ENCODE results near the gene UBALD2. TPM values are rescaled to one million over a fixed set of nuclear protein-coding genes. Genes with fewer than 3 reads are reported as not detected.
"Not testable (repeated sequence)": the region's sequence is repeated elsewhere in the genome, so short reads cannot be mapped to it uniquely, and the experiment has no call there.

The UBALD2 gene
- total and polyA plus RNA-seq, 4 donors = 23.2 to 30.2 (median 26.7) TPM

DNA sequence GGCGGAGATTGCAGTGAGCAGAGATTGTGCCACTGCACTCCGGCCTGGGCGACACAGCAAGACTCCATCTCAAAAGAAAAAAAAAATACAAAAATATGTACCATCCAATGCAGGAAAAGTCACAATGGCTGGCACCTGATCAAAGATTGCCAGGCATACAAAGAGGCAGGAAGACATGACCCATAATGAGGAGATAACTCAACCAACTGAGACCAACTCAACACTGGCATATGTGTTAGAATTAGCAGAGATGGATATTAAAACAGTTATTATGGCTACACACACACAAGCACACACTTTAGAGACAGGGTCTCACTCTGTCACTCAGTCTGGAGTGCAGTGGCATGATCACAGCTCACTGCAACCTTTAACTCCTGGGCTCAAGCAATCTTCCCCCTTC is 32.3 kb downstream of the UBALD2 start:
- DNase-seq (peak in 1 of 2 donors; percentile 9), ATAC-seq (ENCODE audit: low FRiP score) (no peak)
- H3K9me3 ChIP-seq (ENCODE audit: control insufficient read depth, low read length) = no peaks in the 10 kb centered on the region
- H3K4me3 ChIP-seq (ENCODE audit: low read length in 2 of 2) = no peak overlapping the region
- H3K4me1 ChIP-seq (ENCODE audit: control insufficient read depth in 1 of 2, insufficient read depth in 2 of 2, low read length in 2 of 2) = no peaks in the 10 kb centered on the region
- no peak overlapping the region for H3K27ac ChIP-seq (ENCODE audit: low read depth in 1 of 2, low read length in 2 of 2)
- 92% methylated on average over 3 of the region's 3 CpGs for WGBS, 2 donors
- peaks cover 0 to 2% of the 10 kb centered on the region in 2 donors for H3K36me3 ChIP-seq (ENCODE audit: control insufficient read depth in 1 of 2, insufficient read depth in 2 of 2, low read length in 1 of 2)
- intact Hi-C loops (cut with DNase I) = loop anchor here in 1 of 2 donors (5.0 kb wide), 1 partner anchor 175 kb away; no protein-coding TSS in a partner anchor
- H3K27me3 ChIP-seq (ENCODE audit: control insufficient read depth in 1 of 2, insufficient read depth in 2 of 2, low read length in 1 of 2) = no peaks in the 10 kb centered on the region

GRCh38 chr17:76304226-76305134 is 39.3 kb downstream of the UBALD2 start:
- no peaks in the 10 kb centered on the region for H3K4me1 ChIP-seq (ENCODE audit: control insufficient read depth in 1 of 2, insufficient read depth in 2 of 2, low read length in 2 of 2)
- 85 to 86% methylated on average over 17 of the region's 17 CpGs for WGBS, 2 donors
- no peaks in the 10 kb centered on the region for H3K9me3 ChIP-seq (ENCODE audit: control insufficient read depth, low read length)
- peaks cover 0 to 3% of the 10 kb centered on the region in 2 donors for H3K36me3 ChIP-seq (ENCODE audit: control insufficient read depth in 1 of 2, insufficient read depth in 2 of 2, low read length in 1 of 2)
- H3K4me3 ChIP-seq (ENCODE audit: low read length in 2 of 2) = no peak overlapping the region
- no peaks in the 10 kb centered on the region for H3K27me3 ChIP-seq (ENCODE audit: control insufficient read depth in 1 of 2, insufficient read depth in 2 of 2, low read length in 1 of 2)
- ATAC-seq (ENCODE audit: low FRiP score) (no peak), DNase-seq (peak; percentile 13 to 64)
- H3K27ac ChIP-seq (ENCODE audit: low read depth in 1 of 2, low read length in 2 of 2) = no peak overlapping the region
- intact Hi-C loops (cut with DNase I) = loop anchor here in 1 of 2 donors (2.0 to 10.0 kb wide), 3 partner anchors 50 to 200 kb away; partner anchors contain the start of genes PRPSAP1 and RHBDF2

DNA sequence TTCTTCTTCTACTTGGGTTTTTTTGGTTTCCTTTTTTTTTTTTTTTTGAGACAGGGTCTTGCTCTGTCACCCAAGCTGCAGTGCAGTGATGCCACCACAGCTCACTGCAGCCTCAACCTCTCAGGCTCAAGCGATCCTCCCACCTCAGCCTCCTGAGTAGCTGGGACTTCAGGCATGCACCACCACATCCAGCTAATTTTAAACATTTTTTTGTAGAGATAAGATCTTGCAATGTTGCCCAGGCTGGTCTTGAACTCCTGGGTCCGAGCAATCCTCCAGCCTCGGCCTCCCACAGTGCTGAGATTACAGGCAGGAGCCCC is 39.9 kb downstream of the UBALD2 start:
- not testable (repeated sequence) for H3K9me3 ChIP-seq (ENCODE audit: control insufficient read depth, low read length); H3K27me3 ChIP-seq (ENCODE audit: control insufficient read depth in 1 of 2, insufficient read depth in 2 of 2, low read length in 1 of 2); H3K36me3 ChIP-seq (ENCODE audit: control insufficient read depth in 1 of 2, insufficient read depth in 2 of 2, low read length in 1 of 2); H3K4me3 ChIP-seq (ENCODE audit: low read length in 2 of 2); H3K27ac ChIP-seq (ENCODE audit: low read depth in 1 of 2, low read length in 2 of 2); ATAC-seq (ENCODE audit: low FRiP score); H3K4me1 ChIP-seq (ENCODE audit: control insufficient read depth in 1 of 2, insufficient read depth in 2 of 2, low read length in 2 of 2)
- 86 to 87% methylated on average over 3 of the region's 3 CpGs for WGBS, 2 donors
- intact Hi-C loops (cut with DNase I) = loop anchor here in 1 of 2 donors (2.0 to 10.0 kb wide), 3 partner anchors 50 to 200 kb away; partner anchors contain the start of genes PRPSAP1 and RHBDF2
- peak in 1 of 2 donors; percentile 47 for DNase-seq

- Histone ChIP-seq H3K4me3 (ENCODE audit: low read length in 2 of 2) (no peak overlapping the region), H3K27me3 (ENCODE audit: control insufficient read depth in 1 of 2, insufficient read depth in 2 of 2, low read length in 1 of 2) (no peaks in the 10 kb centered on the region), H3K4me1 (ENCODE audit: control insufficient read depth in 1 of 2, insufficient read depth in 2 of 2, low read length in 2 of 2) (no peaks in the 10 kb centered on the region), H3K9me3 (ENCODE audit: control insufficient read depth, low read length) (no peaks in the 10 kb centered on the region), H3K27ac (ENCODE audit: low read depth in 1 of 2, low read length in 2 of 2) (no peak overlapping the region), H3K36me3 (ENCODE audit: control insufficient read depth in 1 of 2, insufficient read depth in 2 of 2, low read length in 1 of 2) (peaks cover 4 to 7% of the 10 kb centered on the region in 2 donors)
- ATAC-seq (ENCODE audit: low FRiP score) (peak; percentile 16), DNase-seq (peak in 1 of 2 donors; percentile 75)
- intact Hi-C loops (cut with DNase I) = loop anchor here in 1 of 2 donors (10.0 kb wide), 2 partner anchors 47 to 197 kb away; partner anchors contain the start of genes PRPSAP1 and RHBDF2
- 96 to 97% methylated on average over 58 of the region's 58 CpGs for WGBS, 2 donors
Observed at GRCh38 chr17:76307299-76307965, 42.3 kb downstream of the UBALD2 start.

DNA sequence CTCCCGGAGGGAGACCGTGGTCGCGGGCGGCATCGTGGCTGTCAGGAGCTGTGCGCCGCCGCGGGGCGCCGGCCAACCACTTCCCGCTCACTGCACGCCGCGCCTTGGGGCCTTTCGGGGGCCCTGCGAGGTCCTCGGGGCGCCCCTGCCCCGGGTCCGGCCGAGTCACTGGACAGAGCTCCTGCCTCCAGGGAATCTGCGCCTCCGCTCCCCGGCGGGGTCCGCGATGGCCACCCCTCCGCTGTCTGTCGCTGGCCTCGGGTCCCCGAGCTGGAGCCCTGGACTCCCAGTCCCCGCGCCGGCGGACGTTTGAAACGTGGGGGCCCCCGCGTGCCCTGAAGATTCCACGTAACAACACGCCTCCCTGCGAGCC is 42.8 kb downstream of the UBALD2 start, which contains the start of gene QRICH2:
TSS of gene QRICH2 (minus strand) at position 311 of the 373 bp plus-strand sequence. CDS start at position 33, 278 bp downstream.
- H3K4me3 ChIP-seq (ENCODE audit: low read length in 2 of 2) = no peak within 1 kb of the TSS
- no peaks in the 10 kb centered on the region for H3K9me3 ChIP-seq (ENCODE audit: control insufficient read depth, low read length)
- H3K36me3 ChIP-seq (ENCODE audit: control insufficient read depth in 1 of 2, insufficient read depth in 2 of 2, low read length in 1 of 2) = peaks cover 4 to 8% of the 10 kb centered on the region in 2 donors
- peak in 1 of 2 donors; percentile 68 for DNase-seq
- H3K27me3 ChIP-seq (ENCODE audit: control insufficient read depth in 1 of 2, insufficient read depth in 2 of 2, low read length in 1 of 2) = no peaks in the 10 kb centered on the region
- peak; percentile 26 for ATAC-seq (ENCODE audit: low FRiP score)
- intact Hi-C loops (cut with DNase I) = loop anchor here in 1 of 2 donors (10.0 kb wide), 2 partner anchors 47 to 197 kb away; partner anchors contain the start of genes PRPSAP1 and RHBDF2
- WGBS, 2 donors = 94 to 97% methylated on average over 31 to 44 of the region's 44 CpGs
- no peak within 1 kb of the TSS for H3K27ac ChIP-seq (ENCODE audit: low read depth in 1 of 2, low read length in 2 of 2)
- H3K4me1 ChIP-seq (ENCODE audit: control insufficient read depth in 1 of 2, insufficient read depth in 2 of 2, low read length in 2 of 2) = no peaks in the 10 kb centered on the region

DNA sequence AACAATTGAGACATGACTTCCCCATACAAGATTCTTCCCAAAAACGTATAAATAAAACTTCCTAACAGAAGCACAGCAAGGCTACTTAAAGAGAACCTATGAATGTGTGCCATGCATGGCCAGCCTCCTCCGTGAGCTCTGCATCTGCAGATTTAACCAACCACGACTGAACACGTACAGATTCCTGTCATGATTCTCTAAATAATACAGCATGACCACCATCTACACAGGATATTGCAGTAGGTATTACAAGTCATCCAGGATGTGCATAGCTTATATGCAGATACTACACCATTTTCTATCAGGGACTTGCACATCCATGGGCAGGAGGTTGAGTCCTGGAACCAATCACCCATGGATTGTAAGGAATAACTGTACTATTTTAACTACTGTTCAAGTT is 44.3 kb downstream of the UBALD2 start:
- ATAC-seq (ENCODE audit: low FRiP score) (no peak), DNase-seq (peak in 1 of 2 donors; percentile 13)
- no peaks in the 10 kb centered on the region for H3K27me3 ChIP-seq (ENCODE audit: control insufficient read depth in 1 of 2, insufficient read depth in 2 of 2, low read length in 1 of 2)
- WGBS, 2 donors = 86 to 88% methylated on average over 4 of the region's 4 CpGs
- H3K9me3 ChIP-seq (ENCODE audit: control insufficient read depth, low read length) = no peaks in the 10 kb centered on the region
- intact Hi-C loops (cut with DNase I) = loop anchor here in 1 of 2 donors (10.0 kb wide), 2 partner anchors 45 to 195 kb away; partner anchors contain the start of genes PRPSAP1 and RHBDF2
- H3K4me1 ChIP-seq (ENCODE audit: control insufficient read depth in 1 of 2, insufficient read depth in 2 of 2, low read length in 2 of 2) = no peaks in the 10 kb centered on the region
- no peak overlapping the region for H3K27ac ChIP-seq (ENCODE audit: low read depth in 1 of 2, low read length in 2 of 2)
- H3K4me3 ChIP-seq (ENCODE audit: low read length in 2 of 2) = no peak overlapping the region
- H3K36me3 ChIP-seq (ENCODE audit: control insufficient read depth in 1 of 2, insufficient read depth in 2 of 2, low read length in 1 of 2) = peaks cover 4 to 15% of the 10 kb centered on the region in 2 donors

- no peak for ATAC-seq (ENCODE audit: low FRiP score)
- Histone ChIP-seq H3K4me3 (ENCODE audit: low read length in 2 of 2) (no peak overlapping the region), H3K36me3 (ENCODE audit: control insufficient read depth in 1 of 2, insufficient read depth in 2 of 2, low read length in 1 of 2) (peaks cover 4 to 13% of the 10 kb centered on the region in 2 donors), H3K9me3 (ENCODE audit: control insufficient read depth, low read length) (no peaks in the 10 kb centered on the region), H3K27ac (ENCODE audit: low read depth in 1 of 2, low read length in 2 of 2) (no peak overlapping the region), H3K27me3 (ENCODE audit: control insufficient read depth in 1 of 2, insufficient read depth in 2 of 2, low read length in 1 of 2) (no peaks in the 10 kb centered on the region), H3K4me1 (ENCODE audit: control insufficient read depth in 1 of 2, insufficient read depth in 2 of 2, low read length in 2 of 2) (no peaks in the 10 kb centered on the region)
- 73 to 80% methylated on average over 9 of the region's 9 CpGs for WGBS, 2 donors
- intact Hi-C loops (cut with DNase I) = no loop called here
- DNase-seq = peak in 1 of 2 donors; percentile 17
Observed at GRCh38 chr17:76312735-76313134, 47.6 kb downstream of the UBALD2 start.

GRCh38 chr17:76314392-76315227 is 49.5 kb downstream of the UBALD2 start:
- intact Hi-C loops (cut with DNase I) = no loop called here
- no peaks in the 10 kb centered on the region for H3K9me3 ChIP-seq (ENCODE audit: control insufficient read depth, low read length)
- DNase-seq = peak in 1 of 2 donors; percentile 28
- H3K4me1 ChIP-seq (ENCODE audit: control insufficient read depth in 1 of 2, insufficient read depth in 2 of 2, low read length in 2 of 2) = no peaks in the 10 kb centered on the region
- no peak overlapping the region for H3K4me3 ChIP-seq (ENCODE audit: low read length in 2 of 2)
- peak; percentile 33 for ATAC-seq (ENCODE audit: low FRiP score)
- H3K27me3 ChIP-seq (ENCODE audit: control insufficient read depth in 1 of 2, insufficient read depth in 2 of 2, low read length in 1 of 2) = no peaks in the 10 kb centered on the region
- 92 to 94% methylated on average over 15 of the region's 15 CpGs for WGBS, 2 donors
- no peak overlapping the region for H3K27ac ChIP-seq (ENCODE audit: low read depth in 1 of 2, low read length in 2 of 2)
- peaks cover 6 to 13% of the 10 kb centered on the region in 2 donors for H3K36me3 ChIP-seq (ENCODE audit: control insufficient read depth in 1 of 2, insufficient read depth in 2 of 2, low read length in 1 of 2)

All from aorta (tissue), 5 donors.